Upper lobe of left lung (tissue), 4 donors: ENCODE results near the gene CHMP4A.

Experiments
- CTCF ChIP-seq, 6 experiments: fragments of 450-650 bp in 4 of 6; fragments of 200-600 bp in 2 of 6; sonication (generic) in 2 of 6; IDR thresholded peaks; one replicate each; pipeline ENCODE4 v1.5.1; 2016 to 2019; ENCODE audit warnings: antibody characterized with exemption in 6 of 6
- POLR2A ChIP-seq, 4 donors: fragments of 450-650 bp; IDR thresholded peaks; one replicate each; pipeline ENCODE4 v1.5.1; 2016 to 2017; ENCODE audit warnings: antibody characterized with exemption in 4 of 4, mild to moderate bottlenecking in 2 of 4

- TF ChIP-seq CTCF (IDR thresholded peaks at IDR 0.05) (no peak), POLR2A (IDR thresholded peaks at IDR 0.05) (no peak)
These were observed 33.9 kb downstream of the CHMP4A start for GRCh38 chr14:24179294-24179960.
